Measurements from ENCODE around the gene AUTS2. TPM values are rescaled to one million over a fixed set of nuclear protein-coding genes. Genes with fewer than 3 reads are reported as not detected.

AUTS2 gene
- total RNA-seq, 2 donors from 2014 or later, result 0.53 to 2.2 TPM

DNA sequence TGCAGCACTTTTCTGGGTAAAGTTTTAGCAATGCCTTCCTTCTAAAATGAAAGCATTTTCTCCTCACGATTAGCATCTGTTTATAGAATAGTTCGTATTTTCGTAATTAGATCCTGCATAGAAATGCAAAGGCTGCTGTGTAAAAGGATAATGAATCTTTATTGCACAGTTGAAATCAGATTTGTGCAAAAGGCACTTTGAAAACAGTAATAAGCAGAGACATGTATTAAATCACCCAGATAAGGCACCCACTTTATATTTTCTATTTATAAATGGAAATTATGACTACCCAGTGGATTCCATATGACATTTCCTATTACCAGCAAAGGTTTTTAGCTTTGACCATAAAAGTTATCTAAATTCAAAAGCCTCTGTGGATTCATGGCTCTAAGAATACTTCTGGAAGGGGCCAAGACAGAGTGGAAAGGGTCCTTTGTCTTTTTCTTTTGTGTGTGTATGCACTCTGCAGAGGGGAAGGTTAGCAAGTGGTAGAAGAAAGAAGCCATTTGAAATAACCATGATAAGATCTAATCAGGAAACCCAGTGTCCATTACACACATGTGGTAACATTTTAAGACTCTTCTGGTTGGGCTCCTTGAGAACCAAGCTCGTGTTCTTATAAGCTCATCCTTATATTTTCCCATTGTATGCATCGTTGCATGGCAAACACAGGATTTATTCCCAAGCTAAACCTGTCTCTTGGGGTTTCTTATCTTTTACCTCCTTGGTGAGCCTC is 612.1 kb downstream of the AUTS2 start:
- no peaks in the 10 kb centered on the region for H3K36me3 Mint-ChIP-seq
- no peak for ATAC-seq
- no peak for DNase-seq (ENCODE audit: low spot score in 2 of 2)
- no peaks in the 10 kb centered on the region for H3K9me3 Mint-ChIP-seq
- H3K27ac Mint-ChIP-seq, result no peak overlapping the region

DNA sequence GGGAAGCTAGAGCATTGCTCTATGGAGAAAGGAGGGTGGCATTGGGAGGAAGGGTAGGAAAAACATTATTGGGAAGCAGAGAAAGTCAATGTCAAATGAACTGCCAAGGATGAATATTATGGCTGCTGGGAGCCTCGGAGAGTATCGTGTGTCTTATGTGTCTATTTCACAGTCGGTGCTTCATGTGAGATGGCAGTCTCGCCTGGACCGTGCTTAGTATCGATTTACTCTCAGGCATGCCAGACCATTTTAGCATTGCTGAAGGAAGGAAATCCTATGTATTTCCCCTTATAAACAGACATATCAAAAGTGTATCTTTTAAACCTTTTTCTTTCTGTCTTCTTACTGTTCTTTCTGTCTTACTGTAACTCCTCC is 612.6 kb downstream of the AUTS2 start:
- Mint-ChIP-seq H3K9me3 (no peaks in the 10 kb centered on the region), H3K36me3 (no peaks in the 10 kb centered on the region), H3K27ac (no peak overlapping the region)
- ATAC-seq (no peak), DNase-seq (ENCODE audit: low spot score in 2 of 2) (no peak)

DNA sequence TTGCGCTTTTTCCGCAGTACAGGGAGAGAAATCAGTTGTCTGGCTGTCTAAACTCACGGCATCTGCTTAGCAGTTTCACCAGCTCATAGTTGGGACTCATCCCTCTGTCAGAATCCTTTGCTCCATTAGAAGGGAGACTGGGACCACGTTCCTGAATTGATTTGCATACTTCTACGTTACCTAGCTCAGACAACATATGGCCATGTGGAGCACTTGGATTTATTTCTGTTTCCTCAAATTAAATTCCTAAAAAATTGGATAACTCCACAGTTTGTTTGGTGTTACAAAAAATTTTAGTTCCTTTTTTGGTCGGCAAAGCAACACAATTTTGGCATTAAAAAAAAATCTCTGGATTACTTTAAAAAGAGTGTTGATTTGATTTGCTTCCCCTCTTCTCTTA is 614.0 kb downstream of the AUTS2 start:
- Mint-ChIP-seq H3K27ac (no peak overlapping the region), H3K9me3 (no peaks in the 10 kb centered on the region), H3K36me3 (no peaks in the 10 kb centered on the region)
- no peak for ATAC-seq
- DNase-seq (ENCODE audit: low spot score in 2 of 2), result no peak

DNA sequence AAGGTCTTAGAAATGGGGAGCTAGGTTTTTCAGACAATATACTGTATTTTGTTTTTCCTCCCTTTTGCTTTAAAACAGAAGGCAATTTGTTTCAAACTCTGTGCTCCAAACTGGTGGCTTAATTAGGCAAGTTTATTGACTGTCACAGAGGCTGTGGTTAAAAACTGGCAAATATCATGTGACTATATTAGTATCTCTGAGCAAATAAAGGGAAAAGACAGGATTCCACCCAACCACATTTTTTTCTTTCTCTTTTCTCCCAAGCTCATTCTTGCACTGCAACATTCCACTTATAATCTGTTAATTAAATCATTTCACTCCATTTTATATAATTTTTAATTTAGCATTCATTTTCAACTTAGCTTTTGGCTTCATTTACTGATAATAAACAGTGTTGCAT is 615.8 kb downstream of the AUTS2 start:
- ATAC-seq (no peak), DNase-seq (ENCODE audit: low spot score in 2 of 2) (no peak)
- Mint-ChIP-seq H3K9me3 (no peaks in the 10 kb centered on the region), H3K27ac (no peak overlapping the region), H3K36me3 (no peaks in the 10 kb centered on the region)

DNA sequence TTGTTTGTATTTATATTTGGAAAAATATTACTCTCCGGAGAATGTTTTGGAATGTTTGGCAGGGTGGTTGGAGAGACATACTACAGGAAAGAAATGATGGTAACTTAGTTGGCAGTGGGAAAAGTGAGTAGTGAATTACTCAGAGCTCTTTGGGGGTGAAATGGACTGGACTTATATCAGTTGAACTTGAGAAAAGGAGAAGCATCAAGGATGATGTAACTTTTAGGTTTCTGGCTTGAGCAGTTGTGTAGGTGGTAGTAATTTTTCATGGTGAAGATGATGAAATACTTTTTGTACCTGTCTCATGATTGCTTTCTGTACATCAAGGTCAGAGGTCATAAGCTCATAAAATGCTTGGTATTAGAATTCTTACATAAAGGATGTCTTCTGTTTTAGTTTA is 617.2 kb downstream of the AUTS2 start:
- Mint-ChIP-seq H3K36me3 (no peaks in the 10 kb centered on the region), H3K9me3 (no peaks in the 10 kb centered on the region), H3K27ac (no peak overlapping the region)
- ATAC-seq, result no peak
- DNase-seq (ENCODE audit: low spot score in 2 of 2), result no peak

DNA sequence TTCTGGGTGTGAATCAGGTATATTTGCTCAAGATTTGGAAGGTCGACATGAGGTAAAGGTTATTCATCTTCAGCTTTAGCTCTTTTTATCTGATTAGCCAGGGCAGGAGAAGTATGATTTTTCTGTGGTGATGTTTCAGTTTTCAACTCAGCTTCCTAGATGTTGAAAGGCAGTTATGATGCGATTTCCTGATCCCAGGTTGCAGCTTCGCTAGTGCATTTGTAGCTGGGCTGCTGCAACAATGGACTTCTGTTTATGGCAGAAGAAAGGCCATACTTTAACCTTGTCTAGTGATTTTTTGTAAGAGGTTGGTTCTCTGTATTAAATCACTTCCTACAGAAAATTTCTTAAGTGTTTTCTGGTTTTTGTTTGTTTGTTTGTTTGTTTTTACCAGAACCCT is 619.3 kb downstream of the AUTS2 start:
- no peak for ATAC-seq
- DNase-seq (ENCODE audit: low spot score in 2 of 2), result no peak

DNA sequence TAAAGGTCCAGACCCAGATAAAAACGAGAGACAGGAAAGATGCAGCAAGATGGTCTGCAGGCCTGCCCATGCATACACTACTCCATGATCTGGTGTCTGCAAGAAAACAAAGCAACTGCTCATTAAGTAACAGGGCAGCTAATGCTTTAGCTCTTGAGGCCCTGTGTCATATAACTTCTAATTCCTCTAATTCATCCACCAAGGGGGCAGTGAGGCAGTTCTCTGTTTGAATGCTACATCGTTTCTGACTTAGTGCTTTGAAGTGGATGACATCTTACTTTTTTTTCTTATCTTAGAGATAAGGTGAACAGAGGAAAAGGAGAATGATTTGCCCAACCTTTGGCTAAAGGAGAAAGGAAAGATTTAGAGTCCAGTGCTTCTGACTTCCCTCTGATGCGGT is 619.7 kb downstream of the AUTS2 start:
- Mint-ChIP-seq H3K9me3 (no peaks in the 10 kb centered on the region), H3K27ac (no peak overlapping the region)
- ATAC-seq, result no peak

More for the DNA sequence above, 619.3 kb downstream of the AUTS2 start:
- H3K36me3 Mint-ChIP-seq, result no peaks in the 10 kb centered on the region
- no peak overlapping the region for H3K27ac Mint-ChIP-seq
- no peaks in the 10 kb centered on the region for H3K9me3 Mint-ChIP-seq

DNA sequence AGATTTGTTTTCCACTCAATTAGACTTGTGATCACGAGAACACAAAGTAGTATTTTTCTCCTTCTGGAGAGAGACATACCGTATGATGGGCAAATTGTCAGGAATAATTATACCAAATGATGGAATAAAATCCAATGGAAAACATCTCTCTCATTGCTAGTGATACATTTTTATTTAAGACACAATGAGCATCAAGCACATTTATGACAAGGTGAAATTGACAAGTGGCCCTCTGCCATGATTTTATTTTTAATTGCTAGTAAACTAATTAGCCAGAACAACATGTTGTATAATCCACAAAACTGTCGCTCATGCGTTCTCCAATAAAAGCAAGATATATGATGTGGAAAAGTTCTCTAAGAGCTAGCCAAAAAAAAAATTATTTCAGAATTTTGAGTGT is 620.8 kb downstream of the AUTS2 start:
- no peaks in the 10 kb centered on the region for H3K9me3 Mint-ChIP-seq
- DNase-seq (ENCODE audit: low spot score in 2 of 2), result no peak
- no peak overlapping the region for H3K27ac Mint-ChIP-seq
- ATAC-seq, result no peak
- H3K36me3 Mint-ChIP-seq, result no peaks in the 10 kb centered on the region

More for the DNA sequence above, 619.7 kb downstream of the AUTS2 start:
- no peaks in the 10 kb centered on the region for H3K36me3 Mint-ChIP-seq
- DNase-seq (ENCODE audit: low spot score in 2 of 2), result no peak

DNA sequence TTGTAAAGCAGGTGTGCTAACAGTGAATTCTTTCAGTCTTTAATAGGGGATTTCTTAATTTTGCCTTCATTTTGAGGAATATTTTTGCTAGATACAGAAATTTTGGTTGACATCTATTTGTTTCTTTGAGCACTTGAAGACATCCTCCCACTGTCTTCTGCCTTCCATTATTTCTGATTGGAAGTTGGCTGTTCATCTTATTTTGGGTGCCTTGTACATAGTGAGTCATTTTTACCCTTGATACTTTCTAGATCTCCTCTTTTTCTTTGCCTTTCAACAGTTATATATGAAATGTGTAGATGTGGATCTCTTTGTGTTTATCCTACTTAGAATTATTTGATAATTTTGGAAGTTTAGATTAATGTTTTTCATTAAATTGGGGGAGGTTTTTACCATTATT is 631.0 kb downstream of the AUTS2 start:
- peaks cover 20 to 28% of the 10 kb centered on the region in 2 donors for H3K36me3 Mint-ChIP-seq
- H3K27ac Mint-ChIP-seq, result no peak overlapping the region
- DNase-seq (ENCODE audit: low spot score in 2 of 2) (no peak), ATAC-seq (no peak)
- H3K9me3 Mint-ChIP-seq, result peaks cover 21 to 36% of the 10 kb centered on the region in 2 donors

DNA sequence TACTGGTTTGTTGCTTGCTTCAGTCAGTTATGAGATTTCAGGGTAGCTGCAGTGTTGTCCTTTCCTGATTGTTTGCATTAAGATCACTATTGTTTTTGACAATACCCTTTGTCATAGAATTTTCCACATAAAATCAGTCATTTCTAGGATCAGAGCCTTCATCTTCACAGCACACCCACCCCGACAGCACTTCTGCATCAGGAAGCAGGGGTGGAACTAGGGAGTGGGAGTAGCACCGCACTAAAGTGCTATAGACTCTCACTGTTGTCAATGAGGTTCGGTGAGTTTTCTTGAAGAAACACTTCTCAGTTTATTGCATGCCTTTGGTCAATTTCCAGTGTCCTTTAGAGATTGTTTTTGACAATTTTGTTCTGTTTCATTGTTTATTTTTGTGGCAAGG is 632.5 kb downstream of the AUTS2 start:
- H3K36me3 Mint-ChIP-seq, result peaks cover 20 to 28% of the 10 kb centered on the region in 2 donors
- no peak for ATAC-seq
- H3K27ac Mint-ChIP-seq, result no peak overlapping the region
- no peak for DNase-seq (ENCODE audit: low spot score in 2 of 2)
- peaks cover 21 to 39% of the 10 kb centered on the region in 2 donors for H3K9me3 Mint-ChIP-seq

DNA sequence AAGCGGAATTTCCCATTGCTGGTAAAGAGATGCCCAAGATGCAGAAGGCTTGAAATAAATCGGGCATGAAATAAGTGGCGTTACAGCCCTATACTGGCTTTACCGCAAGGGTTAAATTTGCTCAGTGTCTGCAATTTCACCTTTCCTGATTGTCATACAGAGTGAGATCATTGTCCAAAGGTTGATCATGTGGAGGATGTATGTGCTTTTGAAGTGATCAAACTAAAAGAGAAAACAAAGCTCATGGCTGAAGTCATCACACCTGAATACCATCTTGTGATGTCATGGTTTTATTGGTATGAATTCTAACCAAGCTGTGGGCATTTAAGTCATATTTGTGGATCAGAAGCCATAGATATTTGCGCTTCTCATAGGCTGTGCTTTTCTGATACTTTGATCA is 635.5 kb downstream of the AUTS2 start:
- ATAC-seq, result no peak
- Mint-ChIP-seq H3K9me3 (peaks cover 21 to 40% of the 10 kb centered on the region in 2 donors), H3K27ac (no peak overlapping the region), H3K36me3 (peaks cover 20 to 28% of the 10 kb centered on the region in 2 donors)
- no peak for DNase-seq (ENCODE audit: low spot score in 2 of 2)

DNA sequence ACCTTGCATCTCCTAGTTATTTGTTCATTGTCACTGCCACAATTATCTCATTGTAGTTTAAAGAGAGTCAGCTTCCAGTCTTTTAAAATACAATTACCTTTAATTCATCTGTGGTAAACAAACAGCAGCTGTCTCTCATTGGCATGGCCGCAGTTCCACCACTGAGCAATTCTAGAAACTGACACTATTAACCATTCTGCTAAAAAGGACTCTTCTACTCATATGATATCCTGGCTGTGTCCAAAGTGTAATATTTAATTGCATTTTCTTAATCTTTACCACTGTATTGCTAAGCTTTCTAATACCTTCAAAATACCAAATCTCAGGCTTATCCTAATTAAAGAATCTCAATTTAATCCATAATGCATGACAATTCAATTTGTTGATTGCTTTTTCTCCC is 639.0 kb downstream of the AUTS2 start:
- Mint-ChIP-seq H3K36me3 (peaks cover 0 to 3% of the 10 kb centered on the region in 2 donors), H3K27ac (no peak overlapping the region), H3K9me3 (peaks cover 9 to 16% of the 10 kb centered on the region in 2 donors)
- no peak for DNase-seq (ENCODE audit: low spot score in 2 of 2)
- no peak for ATAC-seq

DNA sequence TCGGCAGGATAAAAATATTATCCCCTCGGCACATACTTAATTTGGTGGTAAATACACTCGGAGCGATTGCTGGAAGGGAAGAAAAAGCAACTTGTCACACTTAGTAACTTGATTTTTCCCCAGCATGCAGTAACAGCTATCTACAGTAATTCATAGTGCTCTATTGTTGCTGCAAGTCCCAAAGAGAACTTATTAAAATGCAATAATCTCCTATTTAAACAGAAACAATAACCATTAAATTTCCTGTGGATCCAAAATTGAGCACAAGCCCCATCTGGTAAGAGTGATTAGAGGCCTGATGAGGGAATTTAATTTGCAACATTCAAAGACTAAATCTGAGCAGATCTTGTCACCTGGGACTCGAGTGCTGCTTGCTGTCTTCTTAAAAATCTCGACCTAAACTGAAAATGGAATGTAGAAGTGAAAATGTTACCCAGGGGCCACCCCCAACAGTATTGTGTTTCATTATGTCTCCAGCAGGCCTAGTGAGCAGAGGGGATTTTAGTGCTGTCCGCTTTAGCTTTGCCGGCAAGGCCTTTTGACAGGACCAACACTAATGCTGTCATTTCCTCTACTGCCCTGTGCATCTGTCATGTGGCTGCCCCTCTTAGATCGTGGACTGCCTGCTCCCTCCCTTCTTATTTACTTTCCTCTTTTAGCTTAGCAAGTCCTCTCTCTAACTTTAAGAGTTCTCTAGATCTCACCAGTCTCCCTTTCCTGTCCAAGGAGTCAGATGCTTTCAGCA is 639.7 kb downstream of the AUTS2 start:
- H3K27ac Mint-ChIP-seq, result no peak overlapping the region
- H3K36me3 Mint-ChIP-seq, result no peaks in the 10 kb centered on the region
- no peak for DNase-seq (ENCODE audit: low spot score in 2 of 2)
- no peak for ATAC-seq
- H3K9me3 Mint-ChIP-seq, result peaks cover 11% of the 10 kb centered on the region in 2 donors

DNA sequence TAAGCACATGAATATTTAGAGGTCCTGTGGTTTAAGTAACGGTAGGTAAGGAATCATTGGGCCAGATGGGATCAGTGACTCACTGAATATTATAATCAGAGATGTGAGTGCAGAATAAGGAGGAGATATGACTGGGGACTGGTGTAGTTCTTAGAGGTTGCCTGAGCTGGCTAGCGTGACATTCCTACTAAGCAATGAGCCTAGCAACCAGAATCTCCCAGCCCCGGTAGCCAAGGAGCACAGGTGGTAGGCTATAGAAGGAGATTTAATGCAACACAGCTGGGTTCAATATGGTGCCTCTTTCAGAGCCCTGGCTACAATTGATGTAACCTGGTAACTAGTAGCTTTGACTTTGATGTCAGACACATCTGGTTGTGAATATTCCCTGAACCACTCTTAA is 641.6 kb downstream of the AUTS2 start:
- Mint-ChIP-seq H3K36me3 (no peaks in the 10 kb centered on the region), H3K27ac (no peak overlapping the region), H3K9me3 (peaks cover 5 to 9% of the 10 kb centered on the region in 2 donors)
- ATAC-seq (no peak), DNase-seq (ENCODE audit: low spot score in 2 of 2) (no peak)

DNA sequence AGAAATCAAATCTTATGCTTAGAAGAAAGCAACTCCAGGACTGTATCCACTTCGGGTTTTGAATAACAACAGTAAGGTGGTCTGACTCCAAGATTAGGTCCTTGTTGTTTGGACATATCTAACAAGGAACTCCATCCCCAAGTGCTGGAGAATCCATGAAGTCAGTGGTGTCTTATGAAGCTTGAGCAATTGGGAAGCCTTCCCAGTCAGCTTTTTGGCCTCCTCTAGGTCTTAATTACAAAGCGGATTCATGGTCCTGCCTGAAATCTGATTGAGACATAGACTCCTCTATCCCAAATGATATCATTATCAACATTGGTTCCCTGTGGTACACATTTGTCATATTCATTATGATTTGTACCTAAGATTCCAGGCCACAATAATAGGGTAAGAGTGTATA is 642.6 kb downstream of the AUTS2 start:
- Mint-ChIP-seq H3K9me3 (peaks cover 5 to 9% of the 10 kb centered on the region in 2 donors), H3K36me3 (no peaks in the 10 kb centered on the region), H3K27ac (no peak overlapping the region)
- DNase-seq (ENCODE audit: low spot score in 2 of 2) (no peak), ATAC-seq (no peak)

DNA sequence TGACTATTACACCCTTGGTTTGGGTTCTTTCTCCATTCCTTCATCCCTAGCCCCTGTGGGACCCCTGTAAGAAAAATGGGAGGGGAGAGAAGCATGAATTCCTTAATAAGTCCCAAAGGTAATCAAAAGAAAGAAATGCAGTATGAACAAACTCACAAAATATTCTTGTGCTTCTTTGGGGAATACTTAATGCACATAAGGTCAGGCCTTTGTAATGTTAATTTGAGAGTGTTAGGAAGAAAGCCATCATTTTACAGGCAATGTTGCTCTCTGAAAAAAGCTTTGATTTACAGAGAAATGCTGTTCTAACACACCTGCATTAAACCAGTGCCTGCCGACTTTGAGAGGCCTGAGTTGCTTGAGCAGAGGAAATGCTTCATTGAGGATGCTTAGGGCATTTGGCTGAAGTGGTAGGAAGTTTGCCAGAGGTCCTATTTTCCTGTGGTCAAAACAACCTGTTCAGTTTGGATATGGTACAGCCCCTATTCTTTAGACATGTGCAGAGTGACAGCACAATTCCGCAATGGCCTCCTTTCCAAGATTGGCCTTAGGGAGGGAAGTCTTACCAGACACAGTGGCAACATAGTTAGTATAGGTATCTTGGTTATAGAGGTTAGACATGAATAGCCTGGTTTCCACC is 643.4 kb downstream of the AUTS2 start:
- ATAC-seq (no peak), DNase-seq (ENCODE audit: low spot score in 2 of 2) (no peak)
- Mint-ChIP-seq H3K27ac (no peak overlapping the region), H3K9me3 (peaks cover 5 to 9% of the 10 kb centered on the region in 2 donors), H3K36me3 (no peaks in the 10 kb centered on the region)

DNA sequence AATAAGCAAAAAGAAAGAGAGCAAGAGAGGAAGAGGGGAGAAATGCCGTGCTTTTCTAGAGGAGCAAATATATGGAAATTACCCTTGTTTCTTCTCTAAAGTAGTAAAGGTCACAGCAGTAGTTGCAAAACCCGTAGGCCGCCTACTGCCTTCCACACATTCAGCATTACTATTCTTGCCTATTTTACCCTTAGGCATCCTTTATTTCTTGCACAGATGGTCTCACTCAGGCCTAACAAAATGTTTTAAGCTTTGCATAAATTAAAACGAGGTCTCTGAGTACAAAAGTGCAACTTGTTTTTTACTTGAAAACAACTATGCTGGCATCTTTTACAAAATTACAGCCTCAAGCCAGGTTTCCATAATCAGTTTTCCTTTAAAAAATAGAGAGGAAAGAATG is 644.6 kb downstream of the AUTS2 start:
- DNase-seq (ENCODE audit: low spot score in 2 of 2) (no peak), ATAC-seq (no peak)
- Mint-ChIP-seq H3K27ac (no peak overlapping the region), H3K9me3 (peaks cover 5 to 9% of the 10 kb centered on the region in 2 donors), H3K36me3 (no peaks in the 10 kb centered on the region)

All from activated naive CD4-positive, alpha-beta T cell treated with anti-CD3 and anti-CD28 coated beads, Interleukin-2, amount 50 U/mL, for 72 hours (primary cell).